MCF 10A (cell line): ENCODE measurements around the gene PHKG2. TPM values are rescaled to one million over a fixed set of nuclear protein-coding genes. Genes with fewer than 3 reads are reported as not detected.

Experiments
- BruUV-seq: library from RNA; stranded (reverse); fragments of 400-500 nt; replicated peaks from 2 replicates; lab custom pipeline; 2021; lab: Mats Ljungman, UMichigan
- CTCF ChIA-PET: fragments of 300-600 bp; sonication (Branson Sonifier 250); formaldehyde crosslinking; extraction: SDS; loops from one replicate; lab custom pipeline; 2021; ENCODE audit warnings: antibody characterized with exemption, inconsistent platforms; lab: Yijun Ruan, JAX
- POLR2A ChIA-PET: fragments of 300-600, 350-650 bp; sonication (Branson Sonifier 250); formaldehyde crosslinking; extraction: SDS; loops from one replicate; lab custom pipeline; 2020; ENCODE audit warnings: antibody characterized with exemption, inconsistent platforms; lab: Yijun Ruan, JAX
- DNase-seq: peaks from one replicate; pipeline ENCODE4 v3.0.0-alpha.2; 2018; ENCODE audit not compliant: unreplicated experiment
- H3K27ac Mint-ChIP-seq: one replicate; pipeline ENCODE4 v1.8.0; 2022; ENCODE audit warnings: mild to moderate bottlenecking, low read depth, mixed read lengths; ENCODE audit not compliant: unreplicated experiment
- H3K27me3 Mint-ChIP-seq: one replicate; pipeline ENCODE4 v1.8.0; 2022; ENCODE audit warnings: mixed read lengths; ENCODE audit not compliant: insufficient read depth, unreplicated experiment
- H3K36me3 Mint-ChIP-seq: one replicate; pipeline ENCODE4 v1.8.0; 2022; ENCODE audit warnings: mild to moderate bottlenecking, moderate library complexity, mixed read lengths; ENCODE audit not compliant: insufficient read depth, unreplicated experiment
- H3K4me1 Mint-ChIP-seq: one replicate; pipeline ENCODE4 v1.8.0; 2022; ENCODE audit warnings: mixed read lengths; ENCODE audit not compliant: insufficient read depth, unreplicated experiment
- H3K4me3 Mint-ChIP-seq: one replicate; pipeline ENCODE4 v1.8.0; 2022; ENCODE audit warnings: mild to moderate bottlenecking, moderate library complexity, mixed read lengths; ENCODE audit not compliant: unreplicated experiment
- H3K9me3 Mint-ChIP-seq: one replicate; pipeline ENCODE4 v1.8.0; 2022; ENCODE audit warnings: mixed read lengths; ENCODE audit not compliant: unreplicated experiment
- intact Hi-C: fragments of 100-400 bp; cut with micrococcal nuclease; formaldehyde crosslinking; loops from 2 replicates; pipeline ENCODE4 v1.14.1; 2022
- total RNA-seq: library from RNA; stranded (reverse); gene quantifications from 2 replicates; pipeline ENCODE4 v1.2.3, GENCODE V29; 2022
- TF ChIP-seq, protein P1 (sequence below): fragments of 200-600 bp; IDR thresholded peaks from one replicate; pipeline ENCODE4 v1.8.0; 2022; ENCODE audit warnings: antibody characterized with exemption, mild to moderate bottlenecking; ENCODE audit not compliant: unreplicated experiment

Gene PHKG2
- total RNA-seq, 1 experiment from 2014 or later = 28.4 TPM

DNA sequence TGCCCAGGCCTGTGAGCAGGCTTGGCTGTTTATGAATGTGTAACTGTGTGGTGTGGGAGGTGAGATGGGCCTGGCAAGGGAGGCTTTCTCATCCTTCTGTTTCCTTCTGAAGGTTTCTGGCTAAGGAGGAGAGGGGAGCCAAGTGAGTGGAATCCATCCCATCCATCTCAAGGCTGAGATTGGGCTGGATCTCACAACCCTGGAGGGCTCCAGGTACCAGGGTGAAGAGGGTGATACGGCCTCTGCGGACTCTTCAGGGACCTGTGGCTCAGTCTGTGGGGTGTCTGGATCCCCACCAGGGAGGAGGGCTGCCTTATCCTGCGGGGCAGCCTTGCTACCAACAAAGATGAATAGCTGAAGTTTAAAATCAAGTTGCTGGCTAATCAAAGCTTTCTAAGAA is 31.8 kb downstream of the PHKG2 start:
- Mint-ChIP-seq H3K36me3 (peaks cover 52% of the 10 kb centered on the region), H3K4me1 (peaks cover 16% of the 10 kb centered on the region), H3K4me3 (no peak overlapping the region), H3K27ac (no peak overlapping the region), H3K9me3 (no peaks in the 10 kb centered on the region), H3K27me3 (no peaks in the 10 kb centered on the region)
- DNase-seq = no peak
- POLR2A ChIA-PET = interaction anchor here (1.0 to 1.5 kb wide), 3 partner anchors 13 to 98 kb away, joined by 3 to 5 read pairs (median 4); no protein-coding TSS in a partner anchor
- intact Hi-C loops = loop anchor here (10.0 kb wide), 1 partner anchor 165 kb away; the partner anchor contains the start of gene ORAI3
- BruUV-seq = no TSS peak
- TF ChIP-seq, protein P1, sequence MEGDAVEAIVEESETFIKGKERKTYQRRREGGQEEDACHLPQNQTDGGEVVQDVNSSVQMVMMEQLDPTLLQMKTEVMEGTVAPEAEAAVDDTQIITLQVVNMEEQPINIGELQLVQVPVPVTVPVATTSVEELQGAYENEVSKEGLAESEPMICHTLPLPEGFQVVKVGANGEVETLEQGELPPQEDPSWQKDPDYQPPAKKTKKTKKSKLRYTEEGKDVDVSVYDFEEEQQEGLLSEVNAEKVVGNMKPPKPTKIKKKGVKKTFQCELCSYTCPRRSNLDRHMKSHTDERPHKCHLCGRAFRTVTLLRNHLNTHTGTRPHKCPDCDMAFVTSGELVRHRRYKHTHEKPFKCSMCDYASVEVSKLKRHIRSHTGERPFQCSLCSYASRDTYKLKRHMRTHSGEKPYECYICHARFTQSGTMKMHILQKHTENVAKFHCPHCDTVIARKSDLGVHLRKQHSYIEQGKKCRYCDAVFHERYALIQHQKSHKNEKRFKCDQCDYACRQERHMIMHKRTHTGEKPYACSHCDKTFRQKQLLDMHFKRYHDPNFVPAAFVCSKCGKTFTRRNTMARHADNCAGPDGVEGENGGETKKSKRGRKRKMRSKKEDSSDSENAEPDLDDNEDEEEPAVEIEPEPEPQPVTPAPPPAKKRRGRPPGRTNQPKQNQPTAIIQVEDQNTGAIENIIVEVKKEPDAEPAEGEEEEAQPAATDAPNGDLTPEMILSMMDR = no peak
- CTCF ChIA-PET = interaction anchor here (0.8 kb wide), 1 partner anchor 31 kb away, joined by 4 read pairs; no protein-coding TSS in a partner anchor

DNA sequence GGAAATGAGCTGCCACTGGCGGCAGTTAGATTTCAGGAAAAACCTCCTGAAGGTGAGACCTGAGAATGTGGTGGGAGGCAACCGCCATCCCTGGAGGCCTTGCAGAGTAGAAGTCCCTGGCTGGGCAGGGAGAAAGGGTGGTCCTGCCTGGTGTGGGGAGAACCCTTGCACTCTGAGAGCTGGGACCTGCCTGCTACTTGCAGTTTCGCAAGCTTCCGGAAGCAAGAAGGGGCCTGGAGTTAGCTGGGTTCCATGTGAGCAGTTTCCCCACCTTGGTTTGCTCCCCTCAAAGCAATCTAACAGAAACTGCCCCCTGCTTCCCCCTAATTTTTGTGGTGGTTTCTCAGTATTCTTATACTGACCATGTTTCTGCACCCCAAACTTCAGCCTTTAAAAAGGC is 32.3 kb downstream of the PHKG2 start:
- TF ChIP-seq, protein P1 = no peak
- intact Hi-C loops = loop anchor here (10.0 kb wide), 1 partner anchor 164 kb away; the partner anchor contains the start of gene ORAI3
- CTCF ChIA-PET = no interaction called here
- DNase-seq = no peak
- H3K4me1 Mint-ChIP-seq = peaks cover 20% of the 10 kb centered on the region
- H3K27me3 Mint-ChIP-seq = no peaks in the 10 kb centered on the region
- H3K9me3 Mint-ChIP-seq = no peaks in the 10 kb centered on the region
- H3K27ac Mint-ChIP-seq = no peak overlapping the region
- no peak overlapping the region for H3K4me3 Mint-ChIP-seq
- BruUV-seq = no TSS peak
- POLR2A ChIA-PET = interaction anchor here (1.0 to 1.5 kb wide), 4 partner anchors 14 to 97 kb away, joined by 3 to 5 read pairs (median 4); no protein-coding TSS in a partner anchor
- H3K36me3 Mint-ChIP-seq = peaks cover 47% of the 10 kb centered on the region

DNA sequence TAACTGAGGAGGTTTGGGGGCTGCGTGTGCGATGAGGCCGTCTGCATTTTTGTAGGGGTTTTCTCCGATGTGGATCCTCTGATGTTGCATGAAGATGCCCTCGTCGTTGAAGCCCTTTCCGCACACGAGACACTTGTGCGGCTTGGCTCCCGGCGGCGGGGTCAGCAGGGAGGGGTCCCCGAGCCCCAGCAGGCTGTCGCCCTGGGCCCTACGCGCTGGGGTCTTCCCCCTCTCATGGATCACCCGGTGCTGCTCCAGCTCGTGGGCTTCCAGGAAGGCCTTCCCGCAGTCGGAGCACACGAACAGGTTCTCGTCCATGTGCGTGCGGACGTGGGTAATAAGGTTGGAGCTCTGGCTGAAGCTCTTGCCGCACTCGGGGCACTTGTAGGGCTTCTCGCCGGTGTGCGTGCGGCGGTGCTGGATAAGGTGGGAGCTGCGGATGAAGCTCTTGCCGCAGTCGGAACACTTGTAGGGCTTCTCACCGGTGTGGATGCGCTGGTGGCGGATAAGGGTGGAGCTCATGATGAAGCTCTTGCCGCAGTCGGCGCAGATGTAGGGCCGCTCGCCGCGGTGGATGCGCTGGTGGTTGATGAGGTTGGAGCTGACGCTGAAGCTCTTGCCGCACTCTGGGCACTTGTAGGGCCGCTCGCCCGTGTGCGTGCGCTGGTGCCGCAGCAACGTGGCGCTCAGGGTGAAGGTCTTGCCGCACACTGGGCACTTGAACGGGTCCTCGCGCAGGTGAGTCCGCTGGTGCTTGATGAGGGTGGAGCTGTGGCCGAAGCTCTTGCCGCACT is 34.5 kb downstream of the PHKG2 start:
- Mint-ChIP-seq H3K4me1 (peaks cover 16% of the 10 kb centered on the region), H3K36me3 (peaks cover 26% of the 10 kb centered on the region)

More for the DNA sequence above, 34.5 kb downstream of the PHKG2 start:
- H3K27ac Mint-ChIP-seq = no peak overlapping the region
- no peaks in the 10 kb centered on the region for H3K9me3 Mint-ChIP-seq
- TF ChIP-seq, protein P1 = no peak
- no peaks in the 10 kb centered on the region for H3K27me3 Mint-ChIP-seq
- intact Hi-C loops = loop anchor here (10.0 kb wide), 1 partner anchor 162 kb away; the partner anchor contains the start of gene ORAI3
- CTCF ChIA-PET = interaction anchor here (0.6 to 1.2 kb wide), 2 partner anchors 31 to 97 kb away, joined by 4 to 7 read pairs; no protein-coding TSS in a partner anchor
- DNase-seq = no peak
- POLR2A ChIA-PET = interaction anchor here (1.2 to 1.5 kb wide), 3 partner anchors 23 to 31 kb away, joined by 3 to 6 read pairs (median 6); no protein-coding TSS in a partner anchor
- H3K4me3 Mint-ChIP-seq = no peak overlapping the region
- no TSS peak for BruUV-seq
